Right kidney (tissue), 1 donor: ENCODE measurements around the gene YIPF3.
A peak's percentile ranks its signal among the peaks of the same experiment; 100 is the strongest.
"Not testable (repeated sequence)": the region's sequence is repeated elsewhere in the genome, so short reads cannot be mapped to it uniquely, and the experiment has no call there.

Experiments used
- DNase-seq: peaks from one replicate; pipeline ENCODE4 v3.0.0-alpha.2; 2016

Gene YIPF3

GRCh38 chr6:43511824-43512415, 4.8 kb downstream of the YIPF3 start:
- DNase-seq = no peak

- no peak for DNase-seq
Observed at GRCh38 chr6:43510827-43511163, 5.9 kb downstream of the YIPF3 start.

GRCh38 chr6:43509984-43510826, 6.5 kb downstream of the YIPF3 start, which contains the start of gene LRRC73:
LRRC73 (minus strand) TSS chr6:43510346; CDS start chr6:43509785, 561 bp downstream.
- peak; percentile 91 for DNase-seq

GRCh38 chr6:43509142-43509983, 7.4 kb downstream of the YIPF3 start:
- DNase-seq = peak; percentile 60

GRCh38 chr6:43508481-43509141, 8.1 kb downstream of the YIPF3 start:
- no peak for DNase-seq

- DNase-seq = peak; percentile 69
Observed at GRCh38 chr6:43506667-43507471, 9.9 kb downstream of the YIPF3 start.

GRCh38 chr6:43506171-43506570, 10.6 kb downstream of the YIPF3 start:
- DNase-seq = no peak

- DNase-seq = no peak
Observed at GRCh38 chr6:43505718-43506117, 11.0 kb downstream of the YIPF3 start.

- no peak for DNase-seq
Observed at GRCh38 chr6:43504756-43505593, 11.8 kb downstream of the YIPF3 start.

GRCh38 chr6:43503443-43503842, 13.3 kb downstream of the YIPF3 start:
- DNase-seq = no peak

GRCh38 chr6:43502666-43503065, 14.1 kb downstream of the YIPF3 start:
- DNase-seq = no peak

GRCh38 chr6:43500921-43501320, 15.8 kb downstream of the YIPF3 start:
- no peak for DNase-seq

- no peak for DNase-seq
Observed at GRCh38 chr6:43499028-43499815, 17.5 kb downstream of the YIPF3 start.

- DNase-seq = not testable (repeated sequence)
Observed at GRCh38 chr6:43498291-43498690, 18.4 kb downstream of the YIPF3 start.

GRCh38 chr6:43497689-43498088, 19.0 kb downstream of the YIPF3 start:
- no peak for DNase-seq

- no peak for DNase-seq
Observed at GRCh38 chr6:43497129-43497396, 19.7 kb downstream of the YIPF3 start.

- DNase-seq = no peak
Observed at GRCh38 chr6:43496370-43497128, 20.2 kb downstream of the YIPF3 start.

GRCh38 chr6:43495409-43495941, 21.3 kb downstream of the YIPF3 start:
- no peak for DNase-seq

GRCh38 chr6:43494766-43495165, 22.0 kb downstream of the YIPF3 start:
- no peak for DNase-seq
